ENCODE data around the gene LANCL1. TPM values are rescaled to one million over a fixed set of nuclear protein-coding genes. Genes with fewer than 3 reads are reported as not detected.

Gene LANCL1
- total RNA-seq (2022; extraction: Qiagen RNA extraction) = 17.1 to 27.9 TPM (median 24.2 TPM) in 5 replicates

GRCh38 chr2:210476194-210477128 is at the start of gene LANCL1:
Gene LANCL1 (minus strand): TSS chr2:210476759. CDS start chr2:210476396, 363 bp downstream.

Other genes starting within 250 kb of the LANCL1 start
- not detected in 5 replicates for gene MYL1, start 161.6 kb downstream of the LANCL1 start, total RNA-seq (2022; extraction: Qiagen RNA extraction)
- gene CPS1, start 79.8 kb upstream of the LANCL1 start, total RNA-seq (2022; extraction: Qiagen RNA extraction) = 7.0 to 9.2 TPM (median 7.3 TPM) in 5 replicates

All from A549 treated with CORT108297 at 1 μM for 4 hours (cell line).